PC-3 (cell line): ENCODE data around the gene SIPA1L3.

ENCODE experiments used
- CTCF ChIP-seq: fragments of 300-600 bp; sonication (generic); conservative IDR thresholded peaks from 2 replicates; pipeline ENCODE4 v1.5.1; 2017; ENCODE audit warnings: antibody characterized with exemption, low read depth, mild to moderate bottlenecking, low read length
- EZH2phosphoT487 ChIP-seq: fragments of 300-600 bp; sonication (generic); IDR thresholded peaks from 2 replicates; pipeline ENCODE4 v1.6.1; 2018; ENCODE audit warnings: mild to moderate bottlenecking, antibody characterized with exemption, low read length, borderline replicate concordance

DNA sequence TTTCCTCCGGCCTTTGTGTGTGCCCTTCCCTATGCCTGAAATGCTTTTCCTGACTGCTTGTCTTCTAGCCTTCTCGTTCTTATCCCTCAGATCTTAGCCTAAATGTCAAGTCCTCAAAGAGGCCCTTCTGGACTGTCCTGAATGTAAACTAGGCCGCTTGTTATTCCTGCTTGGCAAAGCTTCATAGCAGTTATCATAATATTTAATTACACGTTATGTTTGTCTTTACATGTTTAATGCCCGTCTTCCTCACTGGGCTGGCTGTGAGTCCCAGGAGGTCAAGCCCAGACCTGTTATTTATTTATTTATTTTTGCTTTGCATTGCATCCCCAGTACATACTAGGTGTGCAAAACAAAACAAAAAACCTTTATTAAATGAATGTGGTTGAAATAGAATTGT is 62.7 kb downstream of the SIPA1L3 start:
- TF ChIP-seq CTCF = no peak
- TF ChIP-seq EZH2phosphoT487 = no peak
